ENCODE measurements around the gene KCNIP4. TPM values are rescaled to one million over a fixed set of nuclear protein-coding genes. Genes with fewer than 3 reads are reported as not detected.
"Not testable (repeated sequence)": the region's sequence is repeated elsewhere in the genome, so short reads cannot be mapped to it uniquely, and the experiment has no call there.

KCNIP4 gene
- total and polyA plus RNA-seq, 2 donors from 2014 or later = 9.8 to 43.9 TPM

DNA sequence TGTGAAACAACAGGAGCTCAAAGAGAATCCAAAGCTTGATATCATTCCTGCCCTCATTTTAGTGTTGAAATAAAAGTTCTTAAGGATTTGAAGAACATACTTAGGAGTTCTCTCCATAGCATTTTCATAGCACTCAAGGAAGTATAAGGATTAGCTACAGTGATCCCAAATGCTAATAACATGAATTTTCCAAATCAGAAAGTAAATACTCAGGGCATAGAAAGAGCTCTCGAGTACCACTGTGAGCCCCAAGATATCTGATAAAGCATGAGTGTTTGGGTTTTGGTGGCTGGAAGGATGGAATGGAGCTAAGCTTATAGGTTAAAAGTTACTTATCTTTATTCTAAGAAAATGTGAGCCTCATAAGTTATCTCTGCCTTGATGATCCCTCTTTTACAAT lies 584.9 kb downstream of the KCNIP4 start:
- Histone ChIP-seq H3K4me1 (ENCODE audit: control insufficient read depth in 2 of 3, insufficient read depth in 2 of 3, low read depth in 1 of 3, low read length in 3 of 3) (no peaks in the 10 kb centered on the region), H3K9me3 (ENCODE audit: control insufficient read depth in 2 of 3, insufficient read depth in 1 of 3, low read length in 3 of 3) (no peaks in the 10 kb centered on the region), H3K4me3 (ENCODE audit: low read length in 3 of 3) (no peak overlapping the region), H3K36me3 (ENCODE audit: control insufficient read depth in 2 of 3, insufficient read depth in 3 of 3, low read length in 3 of 3) (no peaks in the 10 kb centered on the region), H3K9ac (ENCODE audit: low read length in 3 of 3) (no peak overlapping the region), H3K27ac (ENCODE audit: low read depth in 2 of 2, low read length in 2 of 2) (no peak overlapping the region), H3K27me3 (ENCODE audit: control insufficient read depth, insufficient read depth, low read length) (no peaks in the 10 kb centered on the region)
- DNase-seq (no peak), FAIRE-seq (no peak)
- TF ChIP-seq CTCF (IDR thresholded peaks at IDR 0.05; ENCODE audit: borderline replicate concordance, extremely low read depth, insufficient read depth) = no peak
- intact Hi-C loops (cut with DNase I) = no loop called here

DNA sequence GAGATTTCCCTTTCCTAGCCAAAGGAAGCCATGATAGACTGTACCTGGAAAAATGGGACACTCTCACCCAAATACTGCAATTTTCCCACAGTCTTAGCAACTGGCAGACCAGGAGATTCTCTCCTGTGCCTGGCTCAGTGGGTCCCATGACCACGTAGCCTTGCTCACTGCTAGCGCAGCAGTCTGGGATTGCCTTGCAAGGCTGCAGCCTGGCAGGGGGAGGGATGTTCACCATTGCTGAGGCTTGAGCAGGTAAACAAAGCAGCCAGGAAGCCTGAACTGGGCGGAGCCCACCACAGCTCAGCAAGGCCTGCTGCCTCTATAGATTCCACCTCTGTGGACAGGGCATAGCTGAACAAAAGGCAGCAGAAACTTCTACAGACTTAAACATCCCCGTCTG lies 596.2 kb downstream of the KCNIP4 start:
- H3K27ac ChIP-seq (ENCODE audit: low read depth in 2 of 2, low read length in 2 of 2); H3K9me3 ChIP-seq (ENCODE audit: control insufficient read depth in 2 of 3, insufficient read depth in 1 of 3, low read length in 3 of 3); H3K4me1 ChIP-seq (ENCODE audit: control insufficient read depth in 2 of 3, insufficient read depth in 2 of 3, low read depth in 1 of 3, low read length in 3 of 3); intact Hi-C loops (cut with DNase I); H3K27me3 ChIP-seq (ENCODE audit: control insufficient read depth, insufficient read depth, low read length); H3K9ac ChIP-seq (ENCODE audit: low read length in 3 of 3); H3K4me3 ChIP-seq (ENCODE audit: low read length in 3 of 3); DNase-seq; FAIRE-seq; H3K36me3 ChIP-seq (ENCODE audit: control insufficient read depth in 2 of 3, insufficient read depth in 3 of 3, low read length in 3 of 3): not testable (repeated sequence)

DNA sequence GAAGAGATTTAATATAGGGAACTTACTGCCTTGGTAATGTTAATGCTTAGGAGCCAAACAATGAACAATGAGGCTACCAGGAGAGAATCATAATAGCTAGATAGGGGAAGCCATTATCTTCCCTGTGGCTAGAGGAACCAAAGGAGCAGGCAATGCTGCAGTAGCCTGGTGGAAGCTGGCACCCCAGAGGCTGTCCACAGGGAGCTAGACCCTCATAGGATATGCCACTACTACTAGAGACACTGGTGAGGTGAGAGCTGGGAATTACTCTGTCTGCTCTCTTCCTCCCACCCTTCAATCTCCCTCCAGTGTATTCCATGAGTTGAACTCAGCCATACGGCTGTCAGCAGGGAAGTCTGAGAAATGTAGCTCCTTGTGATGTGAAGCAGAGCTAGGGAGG lies 601.4 kb downstream of the KCNIP4 start:
- no peaks in the 10 kb centered on the region for H3K27me3 ChIP-seq (ENCODE audit: control insufficient read depth, insufficient read depth, low read length)
- H3K9ac ChIP-seq (ENCODE audit: low read length in 3 of 3) = no peak overlapping the region
- intact Hi-C loops (cut with DNase I) = no loop called here
- H3K4me3 ChIP-seq (ENCODE audit: low read length in 3 of 3) = no peak overlapping the region
- H3K9me3 ChIP-seq (ENCODE audit: control insufficient read depth in 2 of 3, insufficient read depth in 1 of 3, low read length in 3 of 3) = peaks cover 0 to 2% (median 0%) of the 10 kb centered on the region in 3 donors
- FAIRE-seq (no peak), DNase-seq (no peak)
- no peak overlapping the region for H3K27ac ChIP-seq (ENCODE audit: low read depth in 2 of 2, low read length in 2 of 2)
- TF ChIP-seq CTCF (IDR thresholded peaks at IDR 0.05; ENCODE audit: borderline replicate concordance, extremely low read depth, insufficient read depth) = no peak
- no peaks in the 10 kb centered on the region for H3K36me3 ChIP-seq (ENCODE audit: control insufficient read depth in 2 of 3, insufficient read depth in 3 of 3, low read length in 3 of 3)
- H3K4me1 ChIP-seq (ENCODE audit: control insufficient read depth in 2 of 3, insufficient read depth in 2 of 3, low read depth in 1 of 3, low read length in 3 of 3) = no peaks in the 10 kb centered on the region

GRCh38 chr4:21327976-21328700 lies 620.4 kb downstream of the KCNIP4 start:
- Histone ChIP-seq H3K4me3 (ENCODE audit: low read length in 3 of 3) (no peak overlapping the region), H3K9ac (ENCODE audit: low read length in 3 of 3) (no peak overlapping the region), H3K27me3 (ENCODE audit: control insufficient read depth, insufficient read depth, low read length) (no peaks in the 10 kb centered on the region), H3K9me3 (ENCODE audit: control insufficient read depth in 2 of 3, insufficient read depth in 1 of 3, low read length in 3 of 3) (peaks cover 0 to 3% (median 3%) of the 10 kb centered on the region in 3 donors), H3K27ac (ENCODE audit: low read depth in 2 of 2, low read length in 2 of 2) (no peak overlapping the region), H3K4me1 (ENCODE audit: control insufficient read depth in 2 of 3, insufficient read depth in 2 of 3, low read depth in 1 of 3, low read length in 3 of 3) (no peaks in the 10 kb centered on the region), H3K36me3 (ENCODE audit: control insufficient read depth in 2 of 3, insufficient read depth in 3 of 3, low read length in 3 of 3) (no peaks in the 10 kb centered on the region)
- intact Hi-C loops (cut with DNase I) = no loop called here
- no peak for TF ChIP-seq CTCF (IDR thresholded peaks at IDR 0.05; ENCODE audit: borderline replicate concordance, extremely low read depth, insufficient read depth)
- no peak for DNase-seq
- FAIRE-seq = no peak

Data from kidney (tissue), 14 donors.